ENCODE results near the gene MTF2.

MTF2 gene

DNA sequence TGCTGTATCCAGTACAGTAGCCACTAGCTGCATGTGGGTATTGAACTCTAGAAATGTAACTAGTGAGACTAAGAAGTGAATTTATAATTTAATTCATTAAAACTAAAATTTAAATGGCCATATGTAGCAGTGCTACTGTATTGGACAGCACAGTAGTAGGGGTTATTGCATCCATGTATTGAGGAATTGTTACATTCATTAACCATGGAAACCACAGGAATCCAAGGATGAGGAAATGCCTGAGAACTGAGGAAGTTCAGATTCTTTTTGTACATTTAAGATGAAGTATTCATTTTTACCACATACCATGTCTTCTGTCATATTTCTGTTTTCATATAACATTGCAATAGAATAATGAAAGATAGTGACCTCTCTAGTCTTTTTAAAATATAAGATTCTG lies 2.6 kb downstream of the MTF2 start:
- Histone ChIP-seq H3K27me3 (replicated peaks; ENCODE audit: control insufficient read depth, insufficient read depth, low read length, poor library complexity, severe bottlenecking) (no peaks in the 10 kb centered on the region), H3K4me3 (ENCODE audit: insufficient read depth, low read depth, low read length, poor library complexity, severe bottlenecking) (no peak overlapping the region)
- no peak for DNase-seq

DNA sequence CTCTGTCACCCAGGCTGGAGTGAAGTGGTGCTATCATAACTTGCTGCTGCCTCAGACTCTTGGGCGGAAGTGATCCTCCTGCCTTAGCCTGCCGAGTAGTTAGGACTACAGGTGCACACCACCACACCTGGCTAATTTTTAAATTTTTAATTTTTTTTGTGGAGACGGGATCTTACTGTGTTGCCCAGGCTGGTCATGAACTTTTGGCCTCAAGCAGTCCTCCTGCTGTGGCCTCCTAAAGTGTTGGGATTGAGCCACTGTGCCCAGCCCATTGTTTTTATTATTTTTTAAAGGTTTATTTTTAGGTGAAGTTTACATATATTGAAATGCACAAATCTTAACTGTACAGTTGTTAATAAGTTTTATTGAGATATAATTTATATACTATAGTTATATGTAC lies 3.2 kb downstream of the MTF2 start:
- Histone ChIP-seq H3K9me3 (ENCODE audit: control insufficient read depth, low read length) (no peaks in the 10 kb centered on the region), H3K36me3 (ENCODE audit: control insufficient read depth, insufficient read depth, low read length) (peaks cover 6% of the 10 kb centered on the region), H3K4me3 (ENCODE audit: insufficient read depth, low read depth, low read length, poor library complexity, severe bottlenecking) (no peak overlapping the region), H3K4me1 (ENCODE audit: control insufficient read depth, insufficient read depth, low read length, poor library complexity, severe bottlenecking) (peaks cover 20% of the 10 kb centered on the region), H3K27ac (ENCODE audit: insufficient read depth, low read length, poor library complexity, severe bottlenecking) (no peak overlapping the region), H3K27me3 (replicated peaks; ENCODE audit: control insufficient read depth, insufficient read depth, low read length, poor library complexity, severe bottlenecking) (no peaks in the 10 kb centered on the region)
- DNase-seq: no peak

More for the DNA sequence above, 2.6 kb downstream of the MTF2 start:
- no peaks in the 10 kb centered on the region for H3K9me3 ChIP-seq (ENCODE audit: control insufficient read depth, low read length)
- peaks cover 20% of the 10 kb centered on the region for H3K4me1 ChIP-seq (ENCODE audit: control insufficient read depth, insufficient read depth, low read length, poor library complexity, severe bottlenecking)
- H3K36me3 ChIP-seq (ENCODE audit: control insufficient read depth, insufficient read depth, low read length): peaks cover 6% of the 10 kb centered on the region
- H3K27ac ChIP-seq (ENCODE audit: insufficient read depth, low read length, poor library complexity, severe bottlenecking): no peak overlapping the region

DNA sequence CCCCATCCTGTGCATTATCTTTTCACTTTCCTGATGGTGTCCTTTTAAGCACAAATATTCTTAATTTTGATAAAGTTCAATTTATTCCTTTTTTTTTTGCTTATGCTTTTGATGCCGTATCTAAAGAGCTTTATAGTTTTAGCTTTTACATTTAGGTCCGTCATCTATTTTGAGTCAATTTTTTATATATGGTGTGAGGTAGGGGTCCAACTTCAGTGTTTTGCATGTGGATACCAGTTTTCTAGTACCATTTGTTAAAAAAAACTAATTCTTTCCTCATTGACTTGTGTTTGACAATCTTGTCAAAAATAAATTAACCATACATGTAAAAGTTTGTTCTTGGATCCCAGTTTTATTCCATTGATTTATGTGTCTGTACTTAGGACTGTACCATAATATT lies 4.9 kb downstream of the MTF2 start:
- Histone ChIP-seq H3K27ac (ENCODE audit: insufficient read depth, low read length, poor library complexity, severe bottlenecking) (no peak overlapping the region), H3K4me3 (ENCODE audit: insufficient read depth, low read depth, low read length, poor library complexity, severe bottlenecking) (no peak overlapping the region), H3K9me3 (ENCODE audit: control insufficient read depth, low read length) (no peaks in the 10 kb centered on the region), H3K27me3 (replicated peaks; ENCODE audit: control insufficient read depth, insufficient read depth, low read length, poor library complexity, severe bottlenecking) (no peaks in the 10 kb centered on the region), H3K4me1 (ENCODE audit: control insufficient read depth, insufficient read depth, low read length, poor library complexity, severe bottlenecking) (peaks cover 20% of the 10 kb centered on the region), H3K36me3 (ENCODE audit: control insufficient read depth, insufficient read depth, low read length) (peaks cover 6% of the 10 kb centered on the region)
- no peak for DNase-seq

DNA sequence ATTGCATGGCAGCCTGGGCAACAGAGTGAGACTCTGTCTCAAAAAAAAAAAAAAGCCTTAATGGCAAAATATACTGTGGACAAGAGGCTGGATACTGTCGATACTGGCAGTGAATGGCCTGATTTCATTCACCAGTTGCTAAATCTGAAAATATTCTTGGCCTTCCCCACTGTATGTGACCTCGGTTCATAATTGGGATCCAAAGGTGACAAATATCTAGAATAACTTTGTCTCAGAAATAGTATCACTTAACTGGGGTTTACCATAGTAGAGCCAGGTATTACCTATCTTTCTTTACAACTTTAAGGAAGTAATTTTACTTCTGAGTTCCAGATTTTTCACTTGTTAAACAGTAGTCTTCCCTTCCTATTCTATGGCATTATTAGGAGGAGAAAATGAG lies 8.4 kb downstream of the MTF2 start:
- H3K27ac ChIP-seq (ENCODE audit: insufficient read depth, low read length, poor library complexity, severe bottlenecking): no peak overlapping the region
- H3K36me3 ChIP-seq (ENCODE audit: control insufficient read depth, insufficient read depth, low read length): peaks cover 6% of the 10 kb centered on the region
- peaks cover 6% of the 10 kb centered on the region for H3K4me1 ChIP-seq (ENCODE audit: control insufficient read depth, insufficient read depth, low read length, poor library complexity, severe bottlenecking)

DNA sequence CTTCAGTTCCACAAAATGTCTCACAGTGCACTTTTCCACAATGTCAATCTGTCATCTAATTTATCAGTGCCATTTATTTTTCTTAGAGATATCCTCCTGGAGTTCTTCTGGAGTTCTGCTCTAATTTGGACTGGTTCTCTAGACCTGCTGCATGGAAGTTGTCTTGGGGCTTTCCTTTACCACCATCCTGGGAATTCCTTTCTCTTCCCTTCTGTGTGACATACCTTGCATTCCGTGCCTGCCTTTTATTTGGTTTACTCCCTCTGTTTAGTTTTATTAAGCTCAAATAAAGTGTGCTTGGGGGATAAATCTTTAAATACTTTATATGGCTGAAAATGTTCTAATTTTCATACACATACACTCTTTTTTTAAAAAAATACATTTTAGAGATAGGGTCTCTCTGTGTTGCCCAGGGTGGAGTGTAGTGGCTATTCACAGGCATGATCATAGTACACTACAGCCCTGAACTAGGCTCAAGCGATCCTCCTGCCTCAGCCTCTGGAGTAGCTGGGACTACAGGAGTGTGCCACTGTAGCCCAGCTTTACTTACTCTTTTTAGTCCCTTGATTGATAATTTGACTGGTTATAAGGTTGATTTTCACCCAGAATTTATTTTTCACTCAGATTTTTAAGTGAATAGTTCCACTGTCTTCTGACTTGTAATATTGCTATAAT lies 14.4 kb downstream of the MTF2 start:
- Histone ChIP-seq H3K27ac (ENCODE audit: insufficient read depth, low read length, poor library complexity, severe bottlenecking) (no peak overlapping the region), H3K4me3 (ENCODE audit: insufficient read depth, low read depth, low read length, poor library complexity, severe bottlenecking) (no peak overlapping the region), H3K36me3 (ENCODE audit: control insufficient read depth, insufficient read depth, low read length) (no peaks in the 10 kb centered on the region), H3K9me3 (ENCODE audit: control insufficient read depth, low read length) (no peaks in the 10 kb centered on the region), H3K4me1 (ENCODE audit: control insufficient read depth, insufficient read depth, low read length, poor library complexity, severe bottlenecking) (peaks cover 6% of the 10 kb centered on the region), H3K27me3 (replicated peaks; ENCODE audit: control insufficient read depth, insufficient read depth, low read length, poor library complexity, severe bottlenecking) (no peaks in the 10 kb centered on the region)
- no peak for DNase-seq

More for the DNA sequence above, 8.4 kb downstream of the MTF2 start:
- no peak for DNase-seq
- Histone ChIP-seq H3K27me3 (replicated peaks; ENCODE audit: control insufficient read depth, insufficient read depth, low read length, poor library complexity, severe bottlenecking) (no peaks in the 10 kb centered on the region), H3K9me3 (ENCODE audit: control insufficient read depth, low read length) (no peaks in the 10 kb centered on the region), H3K4me3 (ENCODE audit: insufficient read depth, low read depth, low read length, poor library complexity, severe bottlenecking) (no peak overlapping the region)

DNA sequence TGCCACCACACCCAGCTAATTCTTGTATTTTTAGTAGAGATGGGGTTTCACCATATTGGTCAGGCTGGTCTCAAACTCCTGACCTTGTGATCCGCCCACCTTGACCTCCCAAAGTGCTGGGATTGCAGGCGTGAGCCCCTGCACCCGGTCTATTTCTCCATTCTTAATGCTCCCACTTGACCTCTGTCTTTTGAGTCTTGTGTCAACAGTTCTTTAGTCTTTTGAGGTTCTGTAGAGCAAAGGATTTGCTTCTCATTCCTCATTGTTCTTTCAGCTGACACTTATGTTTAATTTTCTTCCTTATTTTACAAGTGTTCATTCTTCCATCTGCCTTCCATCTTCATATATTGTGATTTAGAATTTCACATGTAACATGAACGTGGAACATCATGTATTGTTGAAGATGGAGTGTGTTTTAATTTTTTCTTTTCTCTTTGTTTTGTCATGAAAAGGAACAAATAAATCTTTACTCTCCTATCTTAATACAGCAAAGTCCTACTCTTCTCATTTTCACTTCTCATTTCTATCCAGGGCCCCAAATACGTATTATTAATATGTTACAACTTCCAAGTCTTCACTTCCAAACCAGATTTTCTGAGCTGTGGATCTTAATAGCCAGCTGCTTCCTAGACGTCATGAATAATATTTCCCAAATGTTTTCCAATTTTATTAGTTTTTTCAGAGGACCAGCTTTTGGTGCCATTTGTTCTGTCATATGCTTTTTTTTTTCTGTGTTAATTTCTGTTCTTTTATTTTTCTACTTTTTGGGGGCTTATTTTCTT lies 16.9 kb downstream of the MTF2 start:
- Histone ChIP-seq H3K36me3 (ENCODE audit: control insufficient read depth, insufficient read depth, low read length) (no peaks in the 10 kb centered on the region), H3K27ac (ENCODE audit: insufficient read depth, low read length, poor library complexity, severe bottlenecking) (no peak overlapping the region), H3K9me3 (ENCODE audit: control insufficient read depth, low read length) (no peaks in the 10 kb centered on the region), H3K27me3 (replicated peaks; ENCODE audit: control insufficient read depth, insufficient read depth, low read length, poor library complexity, severe bottlenecking) (no peaks in the 10 kb centered on the region), H3K4me3 (ENCODE audit: insufficient read depth, low read depth, low read length, poor library complexity, severe bottlenecking) (no peak overlapping the region), H3K4me1 (ENCODE audit: control insufficient read depth, insufficient read depth, low read length, poor library complexity, severe bottlenecking) (peaks cover 6% of the 10 kb centered on the region)
- DNase-seq: no peak

DNA sequence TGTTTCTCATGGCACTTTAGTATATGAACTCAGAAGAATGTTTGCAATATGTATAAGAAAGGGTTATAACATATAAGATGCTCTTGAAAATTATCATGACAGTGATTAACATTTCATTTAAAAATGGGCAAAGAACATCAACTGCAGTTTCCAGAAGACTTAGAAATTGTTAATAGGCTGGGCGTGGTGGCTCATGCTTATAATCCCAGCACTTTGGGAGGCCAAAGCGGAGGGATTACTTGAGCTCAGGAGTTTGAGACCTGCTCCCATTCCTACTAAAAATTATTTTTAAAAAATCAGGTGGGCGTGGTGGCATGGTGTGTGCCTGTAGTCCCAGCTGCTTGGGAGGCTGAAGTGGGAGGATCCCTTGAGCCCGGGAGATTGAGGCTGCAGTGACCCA lies 23.1 kb downstream of the MTF2 start:
- H3K27me3 ChIP-seq (replicated peaks; ENCODE audit: control insufficient read depth, insufficient read depth, low read length, poor library complexity, severe bottlenecking): no peaks in the 10 kb centered on the region
- no peak overlapping the region for H3K27ac ChIP-seq (ENCODE audit: insufficient read depth, low read length, poor library complexity, severe bottlenecking)
- H3K36me3 ChIP-seq (ENCODE audit: control insufficient read depth, insufficient read depth, low read length): peaks cover 3% of the 10 kb centered on the region
- no peaks in the 10 kb centered on the region for H3K4me1 ChIP-seq (ENCODE audit: control insufficient read depth, insufficient read depth, low read length, poor library complexity, severe bottlenecking)
- no peak overlapping the region for H3K4me3 ChIP-seq (ENCODE audit: insufficient read depth, low read depth, low read length, poor library complexity, severe bottlenecking)
- H3K9me3 ChIP-seq (ENCODE audit: control insufficient read depth, low read length): no peaks in the 10 kb centered on the region
- no peak for DNase-seq

DNA sequence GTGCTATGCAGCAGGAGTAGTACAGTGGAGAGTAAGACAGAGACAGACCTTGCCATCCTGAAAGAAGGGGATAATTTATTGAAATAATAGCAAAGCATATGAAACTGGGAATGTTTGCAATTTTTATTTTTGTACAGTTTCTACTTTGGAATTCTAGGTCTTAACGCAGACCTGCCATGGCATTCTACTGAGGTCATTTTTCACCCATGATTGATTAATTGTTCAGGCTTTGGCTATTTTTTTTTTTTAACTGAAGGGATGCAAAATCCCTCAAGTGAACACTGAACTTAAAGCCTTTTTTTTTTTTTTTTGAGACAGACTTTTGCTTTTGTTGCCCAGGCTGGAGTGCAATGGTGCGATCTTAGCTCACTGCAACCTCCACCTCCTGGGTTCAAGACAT lies 27.1 kb downstream of the MTF2 start:
- no peak overlapping the region for H3K4me3 ChIP-seq (ENCODE audit: insufficient read depth, low read depth, low read length, poor library complexity, severe bottlenecking)
- H3K9me3 ChIP-seq (ENCODE audit: control insufficient read depth, low read length): no peaks in the 10 kb centered on the region
- DNase-seq: no peak
- no peaks in the 10 kb centered on the region for H3K27me3 ChIP-seq (replicated peaks; ENCODE audit: control insufficient read depth, insufficient read depth, low read length, poor library complexity, severe bottlenecking)
- H3K4me1 ChIP-seq (ENCODE audit: control insufficient read depth, insufficient read depth, low read length, poor library complexity, severe bottlenecking): no peaks in the 10 kb centered on the region
- peaks cover 18% of the 10 kb centered on the region for H3K36me3 ChIP-seq (ENCODE audit: control insufficient read depth, insufficient read depth, low read length)
- no peak overlapping the region for H3K27ac ChIP-seq (ENCODE audit: insufficient read depth, low read length, poor library complexity, severe bottlenecking)

DNA sequence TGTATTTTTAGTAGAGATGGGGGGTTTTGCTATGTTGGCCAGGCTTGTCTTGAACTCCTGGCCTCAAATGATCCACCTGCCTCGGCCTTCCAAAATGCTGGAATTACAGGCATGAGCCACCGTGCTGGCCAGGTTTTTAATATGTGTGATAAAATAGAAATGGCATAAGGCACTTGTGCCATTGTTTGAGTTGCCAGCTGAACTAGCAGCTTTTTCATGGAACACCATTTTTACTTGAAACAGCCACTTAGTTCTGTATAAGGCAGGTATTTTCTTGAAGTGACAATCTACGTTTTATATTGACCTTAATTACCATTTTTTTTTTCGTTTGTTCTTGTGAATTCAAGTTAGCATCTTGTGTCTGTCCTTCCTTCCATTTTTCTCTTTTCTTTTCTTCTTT lies 28.3 kb downstream of the MTF2 start:
- Histone ChIP-seq H3K9me3 (ENCODE audit: control insufficient read depth, low read length) (no peaks in the 10 kb centered on the region), H3K27me3 (replicated peaks; ENCODE audit: control insufficient read depth, insufficient read depth, low read length, poor library complexity, severe bottlenecking) (no peaks in the 10 kb centered on the region), H3K4me1 (ENCODE audit: control insufficient read depth, insufficient read depth, low read length, poor library complexity, severe bottlenecking) (no peaks in the 10 kb centered on the region), H3K27ac (ENCODE audit: insufficient read depth, low read length, poor library complexity, severe bottlenecking) (no peak overlapping the region), H3K36me3 (ENCODE audit: control insufficient read depth, insufficient read depth, low read length) (peaks cover 20% of the 10 kb centered on the region), H3K4me3 (ENCODE audit: insufficient read depth, low read depth, low read length, poor library complexity, severe bottlenecking) (no peak overlapping the region)
- no peak for DNase-seq

DNA sequence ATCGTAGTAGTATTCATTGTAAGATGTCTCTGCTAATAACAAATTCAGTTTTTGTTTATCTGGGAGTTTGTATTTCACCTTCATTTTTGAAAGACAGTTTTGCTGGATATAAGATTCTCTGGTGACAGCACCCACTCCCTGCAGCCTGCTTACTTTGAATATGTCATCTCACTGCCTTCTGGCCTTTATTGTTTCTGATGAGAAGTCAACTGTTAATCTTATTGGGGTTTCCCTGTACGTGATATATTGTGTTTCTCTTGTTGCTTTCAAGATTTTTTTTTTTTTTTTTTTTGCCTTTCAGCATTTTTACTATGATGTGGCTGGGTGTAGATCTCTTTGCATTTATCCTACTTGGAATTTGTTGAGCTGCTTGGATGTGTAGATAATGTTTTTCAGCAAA lies 29.3 kb downstream of the MTF2 start:
- Histone ChIP-seq H3K27ac (ENCODE audit: insufficient read depth, low read length, poor library complexity, severe bottlenecking) (no peak overlapping the region), H3K36me3 (ENCODE audit: control insufficient read depth, insufficient read depth, low read length) (peaks cover 24% of the 10 kb centered on the region), H3K27me3 (replicated peaks; ENCODE audit: control insufficient read depth, insufficient read depth, low read length, poor library complexity, severe bottlenecking) (no peaks in the 10 kb centered on the region), H3K4me1 (ENCODE audit: control insufficient read depth, insufficient read depth, low read length, poor library complexity, severe bottlenecking) (no peaks in the 10 kb centered on the region), H3K4me3 (ENCODE audit: insufficient read depth, low read depth, low read length, poor library complexity, severe bottlenecking) (no peak overlapping the region), H3K9me3 (ENCODE audit: control insufficient read depth, low read length) (no peaks in the 10 kb centered on the region)
- DNase-seq: no peak
